SK-N-SH (cell line): ENCODE data around the gene BEND3. TPM values are rescaled to one million over a fixed set of nuclear protein-coding genes. Genes with fewer than 3 reads are reported as not detected.
"Not testable (repeated sequence)": the region's sequence is repeated elsewhere in the genome, so short reads cannot be mapped to it uniquely, and the experiment has no call there.

ENCODE experiments used
- CTCF ChIA-PET: fragments of 300-600, 350-600 bp; formaldehyde crosslinking; extraction: SDS; loops from one replicate; lab custom pipeline; 2021; lab: Yijun Ruan, JAX
- POLR2A ChIA-PET: fragments of 350-600 bp; sonication (Branson Sonifier 250); formaldehyde crosslinking; extraction: SDS; loops from one replicate; lab custom pipeline; 2020; ENCODE audit warnings: antibody characterized with exemption, inconsistent platforms; lab: Yijun Ruan, JAX
- DNase-seq: peaks from one replicate; pipeline ENCODE4 v3.0.0; 2012
- H2AFZ ChIP-seq: fragments of 200-600 bp; sonication (generic); 2 replicates; pipeline ENCODE4 v1.8.1; 2016; ENCODE audit warnings: antibody characterized with exemption, mild to moderate bottlenecking, low read depth
- H3F3A ChIP-seq: fragments of 200-600 bp; sonication (generic); replicated peaks from 2 replicates; pipeline ENCODE3; 2016; ENCODE audit warnings: antibody characterized with exemption, mild to moderate bottlenecking; ENCODE audit not compliant: insufficient read depth
- H3K27ac ChIP-seq, 2 experiments: fragments of 200-500 bp in 1 of 2; fragments of 200-600 bp in 1 of 2; sonication (Bioruptor generic) in 1 of 2; sonication (generic), shearing (Covaris generic) in 1 of 2; 2 replicates each; pipeline versions ENCODE4 v1.5.1 to v1.6.1; 2014 to 2016; ENCODE audit warnings: low read depth in 2 of 2, inconsistent platforms in 1 of 2, low read length in 1 of 2, mild to moderate bottlenecking in 1 of 2, mixed read lengths in 1 of 2
- H3K27me3 ChIP-seq: fragments of 200-600 bp; sonication (generic), shearing (Covaris generic); 2 replicates; pipeline ENCODE4 v1.6.1; 2016; ENCODE audit warnings: mixed run types; ENCODE audit not compliant: insufficient read depth
- H3K36me3 ChIP-seq, 2 experiments: fragments of 200-500 bp in 1 of 2; fragments of 200-600 bp in 1 of 2; sonication (Bioruptor generic) in 1 of 2; sonication (generic) in 1 of 2; replicated peaks in 1 of 2; 2 replicates each; pipeline versions ENCODE3 to v1.5.1; 2014 to 2016; ENCODE audit warnings: low read length in 1 of 2, mild to moderate bottlenecking in 1 of 2; ENCODE audit not compliant: insufficient read depth in 2 of 2, control insufficient read depth in 1 of 2
- H3K4me1 ChIP-seq, 2 experiments: fragments of 200-500 bp in 1 of 2; fragments of 200-600 bp in 1 of 2; sonication (Bioruptor generic) in 1 of 2; sonication (generic), shearing (Covaris generic) in 1 of 2; 2 replicates each; pipeline versions ENCODE4 v1.5.1 to v1.6.1; 2014 to 2016; ENCODE audit warnings: low read depth in 1 of 2, low read length in 1 of 2, mixed run types in 1 of 2; ENCODE audit not compliant: insufficient read depth in 2 of 2, control insufficient read depth in 1 of 2
- H3K4me2 ChIP-seq: fragments of 200-600 bp; sonication (generic), shearing (Covaris generic); 2 replicates; pipeline ENCODE4 v1.6.1; 2017; ENCODE audit warnings: mixed run types
- H3K4me3 ChIP-seq, 2 experiments: fragments of 200-500 bp in 1 of 2; fragments of 200-600 bp in 1 of 2; sonication (Bioruptor generic) in 1 of 2; sonication (generic), shearing (Covaris generic) in 1 of 2; 2 replicates each; pipeline versions ENCODE4 v1.5.1 to v1.8.1; 2014 to 2016; ENCODE audit warnings: low read depth in 2 of 2, inconsistent platforms in 1 of 2, low read length in 1 of 2, mild to moderate bottlenecking in 1 of 2, mixed read lengths in 1 of 2, moderate library complexity in 1 of 2
- H3K79me2 ChIP-seq: fragments of 200-600 bp; sonication (generic); 2 replicates; pipeline ENCODE4 v1.8.1; 2017; ENCODE audit warnings: mild to moderate bottlenecking; ENCODE audit not compliant: insufficient read depth
- H3K9ac ChIP-seq: fragments of 200-600 bp; sonication (generic); 2 replicates; pipeline ENCODE4 v1.6.1; 2017; ENCODE audit warnings: mixed run types
- H3K9me2 ChIP-seq: fragments of 200-600 bp; sonication (generic); 2 replicates; pipeline ENCODE4 v1.6.1; 2017; ENCODE audit warnings: mixed run types
- H3K9me3 ChIP-seq: fragments of 200-600 bp; sonication (generic); 2 replicates; pipeline ENCODE4 v1.6.1; 2017; ENCODE audit warnings: mixed run types, mild to moderate bottlenecking, moderate library complexity
- H4K20me1 ChIP-seq: fragments of 200-600 bp; sonication (generic); 2 replicates; pipeline ENCODE4 v1.6.1; 2017; ENCODE audit warnings: mild to moderate bottlenecking, mixed run types; ENCODE audit not compliant: insufficient read depth
- CHD2 ChIP-seq: fragments of 150-350 bp; IDR thresholded peaks from 2 replicates; pipeline ENCODE4 v1.6.1; 2018; ENCODE audit warnings: low read length; ENCODE audit not compliant: partially characterized antibody
- CTCF ChIP-seq: fragments of 200-600 bp; sonication (generic); IDR thresholded peaks from 2 replicates; pipeline ENCODE4 v1.6.1; 2017; ENCODE audit warnings: antibody characterized with exemption, mild to moderate bottlenecking, moderate library complexity
- ELF1 ChIP-seq: IDR thresholded peaks from 2 replicates; pipeline ENCODE4 v1.4.0; 2012
- FOSL2 ChIP-seq: IDR thresholded peaks from 2 replicates; pipeline ENCODE4 v1.4.0; 2012; ENCODE audit warnings: low read depth, mild to moderate bottlenecking, moderate library complexity, borderline replicate concordance
- FOXJ3 ChIP-seq: sonication (generic); formaldehyde crosslinking; IDR thresholded peaks from 2 replicates; pipeline ENCODE4 v1.5.1; 2020; ENCODE audit warnings: mild to moderate bottlenecking, missing genetic modification reagents
- FOXM1 ChIP-seq: IDR thresholded peaks from 2 replicates; pipeline ENCODE4 v1.4.0; 2012; ENCODE audit warnings: low read depth, mild to moderate bottlenecking
- MAX ChIP-seq: IDR thresholded peaks from 2 replicates; pipeline ENCODE4 v1.4.0; 2012; ENCODE audit warnings: low read depth
- PBX3 ChIP-seq: IDR thresholded peaks from 2 replicates; pipeline ENCODE4; 2012
- POLR2AphosphoS5 ChIP-seq: IDR thresholded peaks from 2 replicates; pipeline ENCODE4 v1.6.1; 2012; ENCODE audit warnings: low read depth, low read length
- RCOR1 ChIP-seq: fragments of 150-350 bp; IDR thresholded peaks from 2 replicates; pipeline ENCODE4 v1.6.1; 2017; ENCODE audit warnings: antibody characterized with exemption, low read length
- REST ChIP-seq: IDR thresholded peaks from 2 replicates; pipeline ENCODE4 v1.6.1; 2012; ENCODE audit warnings: mild to moderate bottlenecking, low read depth, low read length, moderate library complexity
- SIN3A ChIP-seq: IDR thresholded peaks from 2 replicates; pipeline ENCODE4 v1.6.1; 2012; ENCODE audit warnings: low read depth, mild to moderate bottlenecking, low read length, moderate library complexity, borderline replicate concordance
- USF2 ChIP-seq: fragments of 150-350 bp; IDR thresholded peaks from 2 replicates; pipeline ENCODE4 v1.6.1; 2017; ENCODE audit warnings: antibody characterized with exemption, low read length, low read depth, borderline replicate concordance
- YY1 ChIP-seq: IDR thresholded peaks from 2 replicates; pipeline ENCODE4 v1.4.0; 2012; ENCODE audit warnings: low read depth, mild to moderate bottlenecking
- WGBS: methylation state at CpG from one replicate; pipeline ENCODE4 v1.1.6; 2017; ENCODE audit warnings: low lambda C conversion rate; 5-methylcytosine and 5-hydroxymethylcytosine counted together
- polyA plus RNA-seq, 3 experiments: library from polyadenylated mRNA; depleted of rRNA; stranded (reverse); fragments of >200 nt; gene quantifications; 2 replicates each; pipeline ENCODE4 v1.2.3, GENCODE V29; 2012

The BEND3 gene
- polyA plus RNA-seq, 1 of the 3 experiments (the other 2 are of a cell fraction), result 1.0 TPM

- H3K9me3 ChIP-seq, result no peaks in the 10 kb centered on the region
- CTCF ChIA-PET, result interaction anchor here (1.6 kb wide), 1 partner anchor 12 kb away, joined by 5 read pairs; no protein-coding TSS in a partner anchor
- H3K4me1 ChIP-seq, result peaks cover 8 to 9% of the 10 kb centered on the region in 2 experiments; a peak in 2 of 4 replicates
- POLR2A ChIA-PET, result no interaction called here
- H3K4me3 ChIP-seq, result no peak overlapping the region
- H3K27ac ChIP-seq, result no peak overlapping the region
- H3K36me3 ChIP-seq, result no peaks in the 10 kb centered on the region
- no peaks in the 10 kb centered on the region for H3K79me2 ChIP-seq
- H3K9ac ChIP-seq, result no peak overlapping the region
- H3F3A ChIP-seq, result peaks cover 7% of the 10 kb centered on the region
- 94% methylated on average over 2 of the region's 2 CpGs for WGBS
- no peak overlapping the region for H2AFZ ChIP-seq
- H3K9me2 ChIP-seq, result no peaks in the 10 kb centered on the region
- no peaks in the 10 kb centered on the region; the same call in 1 of the 2 replicates for H3K27me3 ChIP-seq
- TF ChIP-seq POLR2AphosphoS5 (no peak), MAX (no peak), REST (no peak), CHD2 (no peak), ELF1 (no peak), CTCF (no peak), PBX3 (no peak), RCOR1 (no peak), FOSL2 (no peak), YY1 (no peak), FOXM1 (no peak), SIN3A (no peak), USF2 (no peak), FOXJ3 (CRISPR knock-in tag) (no peak)
- TF ChIP-seq, all 33 proteins: peak for 0
- H4K20me1 ChIP-seq, result no peaks in the 10 kb centered on the region
- DNase-seq, result no peak
- no peak overlapping the region for H3K4me2 ChIP-seq
Observed at GRCh38 chr6:107118976-107119375, 3.7 kb upstream of the BEND3 start.

GRCh38 chr6:107118540-107118939 lies 3.2 kb upstream of the BEND3 start:
- CTCF ChIA-PET, result interaction anchor here (1.6 kb wide), 1 partner anchor 13 kb away, joined by 5 read pairs; no protein-coding TSS in a partner anchor
- H3K9ac ChIP-seq, POLR2A ChIA-PET: not testable (repeated sequence)

More at GRCh38 chr6:107118540-107118939, 3.2 kb upstream of the BEND3 start:
- not testable (repeated sequence) for H3F3A ChIP-seq, H4K20me1 ChIP-seq, H3K27me3 ChIP-seq, H3K36me3 ChIP-seq, H3K9me2 ChIP-seq, H3K4me2 ChIP-seq, DNase-seq, H3K9me3 ChIP-seq, H3K4me3 ChIP-seq, H3K79me2 ChIP-seq, H3K27ac ChIP-seq, H2AFZ ChIP-seq
- H3K4me1 ChIP-seq, result peaks cover 10 to 14% of the 10 kb centered on the region in 2 experiments; a peak in 2 of 4 replicates
- 91% methylated on average over 9 of the region's 9 CpGs for WGBS
